Measurements from ENCODE around the gene PRAMEF26. TPM values are rescaled to one million over a fixed set of nuclear protein-coding genes. Genes with fewer than 3 reads are reported as not detected.
"Not testable (repeated sequence)": the region's sequence is repeated elsewhere in the genome, so short reads cannot be mapped to it uniquely, and the experiment has no call there.

PRAMEF26 gene
- polyA plus RNA-seq (2013, experiment 1 of 2; ENCODE audit: insufficient read length) = not detected
- not detected for polyA plus RNA-seq (2013, experiment 2 of 2; ENCODE audit: insufficient read length)

GRCh38 chr1:13155909-13156308, at the start of gene PRAMEF26:
PRAMEF26 (minus strand) TSS chr1:13156009; CDS start chr1:13153095, 2,914 bp downstream.
- not testable (repeated sequence) for DNase-seq

DNA sequence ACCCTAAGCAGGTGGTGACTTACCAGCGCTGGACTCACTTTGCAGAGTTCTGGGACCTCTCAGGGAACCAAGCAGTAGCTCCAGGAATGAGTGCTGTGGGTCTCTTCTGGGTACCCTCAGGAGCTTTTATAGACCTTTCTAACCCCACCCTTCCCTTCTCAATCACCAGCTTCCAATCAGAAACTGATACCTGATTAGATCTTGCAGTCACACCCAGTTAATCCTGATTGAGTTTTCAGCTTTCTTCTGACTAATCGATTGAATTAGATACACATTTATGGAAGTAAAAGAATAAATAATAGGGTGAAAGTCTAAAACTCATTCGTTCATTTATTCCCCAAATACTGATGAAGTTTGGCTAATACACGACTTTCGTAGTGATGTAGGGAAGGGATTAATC, 45.5 kb upstream of the PRAMEF26 start, which contains the start of gene PRAMEF13:
PRAMEF13 (minus strand) TSS at position 101 of the 400 bp plus-strand sequence. CDS start 1,820 bp downstream, outside the sequence.
- DNase-seq = not testable (repeated sequence)

DNA sequence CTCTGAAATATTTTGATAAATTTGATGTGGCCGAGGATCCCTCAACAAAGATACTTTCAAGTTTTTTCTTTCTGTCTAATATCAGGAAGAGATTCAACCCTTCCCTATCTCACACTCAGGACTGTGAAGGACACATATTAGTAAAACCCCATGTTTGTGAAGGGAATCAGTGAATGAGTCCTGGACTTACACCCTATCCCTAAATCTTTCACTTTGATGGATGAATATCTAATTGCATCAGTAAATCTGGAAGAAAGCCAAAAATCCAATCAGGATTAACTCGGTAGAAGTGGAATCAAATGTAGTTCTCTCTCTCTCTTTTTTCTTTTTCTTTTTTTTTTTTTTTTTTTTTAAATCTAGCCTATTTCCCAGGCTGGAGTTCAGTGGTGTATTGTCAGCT, 15.7 kb upstream of the PRAMEF26 start, which contains the start of gene PRAMEF9:
PRAMEF9 (plus strand) TSS at position 301 of the 400 bp plus-strand sequence. CDS start 3,433 bp downstream, outside the sequence.
- not testable (repeated sequence) for DNase-seq

DNA sequence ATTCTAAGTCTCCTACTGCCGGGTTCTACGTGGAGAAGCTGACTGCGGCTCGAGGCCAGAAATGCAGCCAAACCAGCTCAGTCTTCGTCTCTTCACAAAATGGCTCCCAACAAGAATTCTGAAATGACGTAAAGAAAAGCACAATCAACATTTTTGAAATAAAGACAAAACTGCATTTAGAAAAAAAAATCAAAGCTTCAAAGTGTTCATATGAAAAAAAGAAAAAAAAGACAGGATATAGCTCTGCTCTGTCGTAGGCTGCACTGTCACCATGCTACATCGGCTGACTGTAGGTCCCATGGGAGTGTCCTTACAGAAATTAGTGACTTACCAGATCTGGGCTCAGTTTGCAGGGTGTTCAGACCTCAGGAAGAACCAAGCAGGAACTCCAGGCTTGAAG, 9.7 kb upstream of the PRAMEF26 start, which contains the start of gene HNRNPCL4:
HNRNPCL4 (minus strand) TSS at position 101 of the 400 bp plus-strand sequence. CDS start 164 bp downstream, outside the sequence.
- not testable (repeated sequence) for DNase-seq

DNA sequence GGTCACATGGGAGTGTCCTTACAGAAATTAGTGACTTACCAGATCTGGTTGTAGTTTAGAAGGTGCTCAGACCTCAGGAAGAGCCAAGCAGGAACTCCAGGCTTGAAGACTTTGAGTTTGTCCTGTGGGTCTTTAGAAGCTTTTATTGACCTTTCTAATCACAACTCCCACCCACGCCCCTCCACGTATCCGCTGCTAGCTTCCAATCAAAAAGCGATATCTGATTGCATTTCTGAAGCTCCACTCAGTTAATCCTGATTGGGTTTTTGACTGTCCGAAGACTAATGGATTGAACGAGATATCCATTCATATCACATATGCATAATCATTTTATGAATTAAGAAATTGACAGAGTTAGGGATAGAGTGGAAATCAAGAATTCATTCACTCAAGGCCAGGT, 39.1 kb downstream of the PRAMEF26 start, which contains the start of gene HNRNPCL2:
HNRNPCL2 (minus strand) TSS at position 101 of the 400 bp plus-strand sequence. CDS start 454 bp downstream, outside the sequence.
- not testable (repeated sequence) for DNase-seq
